Nephron progenitor cell (in vitro differentiated cells): Measurements from ENCODE around the gene RETREG1.
A peak's percentile ranks its signal among the peaks of the same experiment; 100 is the strongest.
"Not testable (repeated sequence)": the region's sequence is repeated elsewhere in the genome, so short reads cannot be mapped to it uniquely, and the experiment has no call there.

ENCODE experiments used
- DNase-seq: peaks from one replicate; pipeline ENCODE4 v3.0.0; 2021
- H3K27ac Mint-ChIP-seq: 2 replicates; pipeline ENCODE4 v1.8.0; 2021; ENCODE audit warnings: mild to moderate bottlenecking, moderate library complexity, mixed read lengths
- H3K27me3 Mint-ChIP-seq: 2 replicates; pipeline ENCODE4 v1.8.0; 2021; ENCODE audit warnings: mild to moderate bottlenecking, low read depth, mixed read lengths; ENCODE audit not compliant: poor library complexity
- H3K36me3 Mint-ChIP-seq: 2 replicates; pipeline ENCODE4 v1.8.0; 2021; ENCODE audit warnings: low read depth, mixed read lengths
- H3K4me1 Mint-ChIP-seq: 2 replicates; pipeline ENCODE4 v1.8.0; 2021; ENCODE audit warnings: mixed read lengths
- H3K4me3 Mint-ChIP-seq: 2 replicates; pipeline ENCODE4 v1.8.0; 2021; ENCODE audit warnings: mild to moderate bottlenecking, moderate library complexity, mixed read lengths
- H3K9me3 Mint-ChIP-seq: 2 replicates; pipeline ENCODE4 v1.8.0; 2021; ENCODE audit warnings: mild to moderate bottlenecking, moderate library complexity, mixed read lengths
- TF ChIP-seq, protein P1 (sequence below): fragments of 200-600 bp; sonication (generic); IDR thresholded peaks from 2 replicates; pipeline ENCODE4 v1.5.0; 2021; ENCODE audit warnings: antibody characterized with exemption

The RETREG1 gene

GRCh38 chr5:16612007-16612406 is 4.8 kb downstream of the RETREG1 start:
- no peak overlapping the region for H3K27ac Mint-ChIP-seq
- TF ChIP-seq, protein P1, sequence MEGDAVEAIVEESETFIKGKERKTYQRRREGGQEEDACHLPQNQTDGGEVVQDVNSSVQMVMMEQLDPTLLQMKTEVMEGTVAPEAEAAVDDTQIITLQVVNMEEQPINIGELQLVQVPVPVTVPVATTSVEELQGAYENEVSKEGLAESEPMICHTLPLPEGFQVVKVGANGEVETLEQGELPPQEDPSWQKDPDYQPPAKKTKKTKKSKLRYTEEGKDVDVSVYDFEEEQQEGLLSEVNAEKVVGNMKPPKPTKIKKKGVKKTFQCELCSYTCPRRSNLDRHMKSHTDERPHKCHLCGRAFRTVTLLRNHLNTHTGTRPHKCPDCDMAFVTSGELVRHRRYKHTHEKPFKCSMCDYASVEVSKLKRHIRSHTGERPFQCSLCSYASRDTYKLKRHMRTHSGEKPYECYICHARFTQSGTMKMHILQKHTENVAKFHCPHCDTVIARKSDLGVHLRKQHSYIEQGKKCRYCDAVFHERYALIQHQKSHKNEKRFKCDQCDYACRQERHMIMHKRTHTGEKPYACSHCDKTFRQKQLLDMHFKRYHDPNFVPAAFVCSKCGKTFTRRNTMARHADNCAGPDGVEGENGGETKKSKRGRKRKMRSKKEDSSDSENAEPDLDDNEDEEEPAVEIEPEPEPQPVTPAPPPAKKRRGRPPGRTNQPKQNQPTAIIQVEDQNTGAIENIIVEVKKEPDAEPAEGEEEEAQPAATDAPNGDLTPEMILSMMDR: no peak
- H3K4me1 Mint-ChIP-seq: peaks cover 14% of the 10 kb centered on the region
- peaks cover 4% of the 10 kb centered on the region for H3K36me3 Mint-ChIP-seq
- DNase-seq: no peak
- peaks cover 7% of the 10 kb centered on the region for H3K9me3 Mint-ChIP-seq
- H3K4me3 Mint-ChIP-seq: no peak overlapping the region
- H3K27me3 Mint-ChIP-seq: peaks cover 34% of the 10 kb centered on the region

- H3K9me3 Mint-ChIP-seq: peaks cover 11% of the 10 kb centered on the region
- peaks cover 28% of the 10 kb centered on the region for H3K27me3 Mint-ChIP-seq
- H3K27ac Mint-ChIP-seq, H3K36me3 Mint-ChIP-seq, H3K4me3 Mint-ChIP-seq, DNase-seq: not testable (repeated sequence)
- H3K4me1 Mint-ChIP-seq: peaks cover 10% of the 10 kb centered on the region
Observed at GRCh38 chr5:16610896-16611295, 5.9 kb downstream of the RETREG1 start.

GRCh38 chr5:16609412-16609811 is 7.4 kb downstream of the RETREG1 start:
- no peaks in the 10 kb centered on the region for H3K36me3 Mint-ChIP-seq

GRCh38 chr5:16606628-16607027 is 10.2 kb downstream of the RETREG1 start:
- Mint-ChIP-seq H3K9me3 (peaks cover 13% of the 10 kb centered on the region), H3K4me1 (peaks cover 28% of the 10 kb centered on the region), H3K4me3 (no peak overlapping the region), H3K27me3 (no peaks in the 10 kb centered on the region), H3K36me3 (no peaks in the 10 kb centered on the region), H3K27ac (no peak overlapping the region)
- TF ChIP-seq, protein P1: no peak
- no peak for DNase-seq

More at GRCh38 chr5:16609412-16609811, 7.4 kb downstream of the RETREG1 start:
- TF ChIP-seq, protein P1: no peak
- peaks cover 13% of the 10 kb centered on the region for H3K27me3 Mint-ChIP-seq
- DNase-seq: no peak
- H3K27ac Mint-ChIP-seq: no peak overlapping the region
- no peaks in the 10 kb centered on the region for H3K4me1 Mint-ChIP-seq
- no peak overlapping the region for H3K4me3 Mint-ChIP-seq
- H3K9me3 Mint-ChIP-seq: peaks cover 13% of the 10 kb centered on the region

GRCh38 chr5:16603701-16604100 is 13.1 kb downstream of the RETREG1 start:
- H3K27ac Mint-ChIP-seq: no peak overlapping the region
- TF ChIP-seq, protein P1: no peak
- H3K4me1 Mint-ChIP-seq: peaks cover 47% of the 10 kb centered on the region

GRCh38 chr5:16603295-16603694 is 13.5 kb downstream of the RETREG1 start:
- Mint-ChIP-seq H3K4me1 (peaks cover 51% of the 10 kb centered on the region), H3K36me3 (no peaks in the 10 kb centered on the region), H3K4me3 (no peak overlapping the region), H3K27me3 (no peaks in the 10 kb centered on the region), H3K27ac (peak overlapping the region; percentile 87), H3K9me3 (peaks cover 10% of the 10 kb centered on the region)
- DNase-seq: no peak
- TF ChIP-seq, protein P1: no peak

More at GRCh38 chr5:16603701-16604100, 13.1 kb downstream of the RETREG1 start:
- no peaks in the 10 kb centered on the region for H3K36me3 Mint-ChIP-seq
- peaks cover 10% of the 10 kb centered on the region for H3K9me3 Mint-ChIP-seq
- DNase-seq: no peak
- H3K27me3 Mint-ChIP-seq: no peaks in the 10 kb centered on the region
- no peak overlapping the region for H3K4me3 Mint-ChIP-seq
